ENCODE measurements around the gene GDPGP1.
"Not testable (repeated sequence)": the region's sequence is repeated elsewhere in the genome, so short reads cannot be mapped to it uniquely, and the experiment has no call there.

Gene GDPGP1

GRCh38 chr15:90234096-90234988, at the start of gene GDPGP1:
Gene GDPGP1 (plus strand): TSS chr15:90234209. CDS start chr15:90240909, 6,700 bp downstream.
- Histone ChIP-seq H3K9me3 (ENCODE audit: severe bottlenecking) (no peaks in the 10 kb centered on the region), H3K27me3 (ENCODE audit: insufficient read depth, low read depth, severe bottlenecking) (no peaks in the 10 kb centered on the region), H3K36me3 (peaks cover 37% of the 10 kb centered on the region), H3K4me3 (ENCODE audit: low read depth, low read length) (peak within 1 kb of the TSS; percentile 73), H3K27ac (peak within 1 kb of the TSS; percentile 73)
- DNase-seq, result no peak
- no peak for TF ChIP-seq CTCF (IDR thresholded peaks at IDR 0.05; ENCODE audit: low read depth, low read length)

GRCh38 chr15:90184786-90185704, 49.0 kb upstream of the GDPGP1 start:
- Histone ChIP-seq H3K4me3 (ENCODE audit: low read depth, low read length) (peak overlapping the region; percentile 71), H3K27ac (peak overlapping the region; percentile 89), H3K27me3 (ENCODE audit: insufficient read depth, low read depth, severe bottlenecking) (no peaks in the 10 kb centered on the region), H3K9me3 (ENCODE audit: severe bottlenecking) (no peaks in the 10 kb centered on the region), H3K36me3 (no peaks in the 10 kb centered on the region; the same call in 1 of the 2 replicates)
- TF ChIP-seq CTCF (IDR thresholded peaks at IDR 0.05; ENCODE audit: low read depth, low read length), result no peak
- peak; percentile 84 for DNase-seq

- H3K27me3 ChIP-seq (ENCODE audit: insufficient read depth, low read depth, severe bottlenecking), result no peaks in the 10 kb centered on the region
- H3K27ac ChIP-seq, result no peak overlapping the region; the same call in 1 of the 2 replicates
- DNase-seq, result no peak
- no peak for TF ChIP-seq CTCF (IDR thresholded peaks at IDR 0.05; ENCODE audit: low read depth, low read length)
- H3K36me3 ChIP-seq, result no peaks in the 10 kb centered on the region; the same call in 1 of the 2 replicates
- H3K9me3 ChIP-seq (ENCODE audit: severe bottlenecking), result no peaks in the 10 kb centered on the region
- H3K4me3 ChIP-seq (ENCODE audit: low read depth, low read length), result no peak overlapping the region
Measured at GRCh38 chr15:90187257-90187868, 46.6 kb upstream of the GDPGP1 start.

- H3K27ac ChIP-seq; H3K9me3 ChIP-seq (ENCODE audit: severe bottlenecking); DNase-seq; H3K36me3 ChIP-seq; H3K27me3 ChIP-seq (ENCODE audit: insufficient read depth, low read depth, severe bottlenecking); H3K4me3 ChIP-seq (ENCODE audit: low read depth, low read length): not testable (repeated sequence)
Measured at GRCh38 chr15:90188065-90188464, 45.9 kb upstream of the GDPGP1 start.

- H3K27me3 ChIP-seq (ENCODE audit: insufficient read depth, low read depth, severe bottlenecking), result no peaks in the 10 kb centered on the region
- H3K9me3 ChIP-seq (ENCODE audit: severe bottlenecking), result peaks cover 3% of the 10 kb centered on the region
- no peak overlapping the region for H3K4me3 ChIP-seq (ENCODE audit: low read depth, low read length)
- peaks cover 3% of the 10 kb centered on the region for H3K36me3 ChIP-seq
- no peak overlapping the region for H3K27ac ChIP-seq
- DNase-seq, result no peak
- TF ChIP-seq CTCF (IDR thresholded peaks at IDR 0.05; ENCODE audit: low read depth, low read length), result no peak
Measured at GRCh38 chr15:90188914-90189748, 44.9 kb upstream of the GDPGP1 start.
